Right renal cortex interstitium (tissue), 3 donors: ENCODE results near the gene INTS3. TPM values are rescaled to one million over a fixed set of nuclear protein-coding genes. Genes with fewer than 3 reads are reported as not detected.

Experiments
- DNase-seq, 3 donors: peaks; one replicate each; pipeline ENCODE4 v3.0.0-alpha.2; 2013; ENCODE audit warnings: low read depth in 3 of 3, low spot score in 2 of 3
- polyA plus RNA-seq, 3 donors: library from polyadenylated mRNA; unstranded; fragments of 120-200 nt; gene quantifications; one replicate each; pipeline ENCODE4 v1.2.1, GENCODE V29; 2013; ENCODE audit not compliant: insufficient read length in 3 of 3

Gene INTS3
- polyA plus RNA-seq, 3 donors, result 84.0 to 91.5 (median 85.5) TPM

DNA sequence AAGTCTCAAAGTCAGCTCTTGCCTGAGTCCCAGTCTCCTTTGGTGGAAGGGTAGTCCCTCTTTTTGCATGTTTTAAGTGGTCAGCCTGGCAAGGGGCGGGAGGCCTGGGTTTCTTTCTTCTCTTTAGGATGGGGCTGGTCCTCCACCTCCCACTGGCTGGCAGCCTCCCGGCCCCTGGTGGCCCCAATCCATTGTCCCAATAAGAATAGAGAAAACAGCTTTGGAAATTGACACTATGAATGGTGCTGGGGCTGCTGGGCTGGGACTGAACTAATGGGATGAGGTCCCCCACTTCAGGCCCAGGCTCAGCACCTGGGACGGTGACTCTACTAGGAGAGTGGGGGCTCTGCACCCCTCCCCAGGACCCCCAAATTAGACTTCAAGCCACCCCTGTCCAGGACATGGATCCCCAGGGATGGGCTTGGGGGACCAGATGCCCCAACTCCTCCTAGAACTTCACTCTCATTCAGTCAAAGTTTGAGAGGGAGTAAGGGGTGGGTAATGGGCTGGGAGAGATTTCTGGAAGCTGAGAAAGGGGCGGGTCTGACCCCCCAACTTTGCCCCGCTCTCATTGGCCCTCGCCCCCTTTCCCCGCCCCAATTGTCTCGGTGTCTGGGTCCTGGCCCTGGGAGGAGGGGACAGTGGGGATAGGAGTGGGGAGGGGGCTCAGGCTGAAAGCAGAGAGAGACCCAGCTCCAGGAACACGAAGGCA is 65.6 kb downstream of the INTS3 start:
- no peak for DNase-seq

DNA sequence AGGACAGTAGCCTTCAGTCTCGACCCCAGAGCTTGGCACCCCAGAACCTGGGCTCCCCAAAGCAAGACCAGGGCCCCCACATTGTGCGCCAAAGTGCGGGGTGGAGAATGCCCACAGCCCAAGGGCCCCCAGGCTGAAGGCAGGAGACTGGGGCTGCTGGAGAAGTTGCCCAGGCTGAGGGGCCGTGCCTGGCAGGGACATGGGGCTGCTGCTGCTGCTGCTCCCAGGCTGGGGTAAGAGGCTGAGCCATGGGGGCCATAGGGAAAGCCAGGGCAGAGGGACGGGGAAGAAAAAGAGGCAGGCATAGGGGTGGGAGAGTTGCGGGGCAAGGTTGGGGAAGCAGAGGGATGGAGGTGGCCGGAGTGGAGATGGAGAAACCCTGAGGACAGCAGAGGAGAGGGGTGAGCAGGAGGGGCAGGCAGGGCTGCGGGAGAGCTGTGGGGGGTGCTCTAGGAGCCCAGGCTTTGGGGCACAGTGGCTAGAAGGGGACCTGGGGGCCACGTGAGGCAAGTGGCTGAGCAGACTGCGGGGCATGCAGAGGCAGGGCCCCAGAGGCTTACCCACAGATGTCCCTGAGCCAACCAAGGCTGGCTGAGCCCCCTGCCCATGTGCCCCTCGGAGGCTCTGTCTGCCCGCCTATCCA is 66.2 kb downstream of the INTS3 start:
- DNase-seq, result no peak

DNA sequence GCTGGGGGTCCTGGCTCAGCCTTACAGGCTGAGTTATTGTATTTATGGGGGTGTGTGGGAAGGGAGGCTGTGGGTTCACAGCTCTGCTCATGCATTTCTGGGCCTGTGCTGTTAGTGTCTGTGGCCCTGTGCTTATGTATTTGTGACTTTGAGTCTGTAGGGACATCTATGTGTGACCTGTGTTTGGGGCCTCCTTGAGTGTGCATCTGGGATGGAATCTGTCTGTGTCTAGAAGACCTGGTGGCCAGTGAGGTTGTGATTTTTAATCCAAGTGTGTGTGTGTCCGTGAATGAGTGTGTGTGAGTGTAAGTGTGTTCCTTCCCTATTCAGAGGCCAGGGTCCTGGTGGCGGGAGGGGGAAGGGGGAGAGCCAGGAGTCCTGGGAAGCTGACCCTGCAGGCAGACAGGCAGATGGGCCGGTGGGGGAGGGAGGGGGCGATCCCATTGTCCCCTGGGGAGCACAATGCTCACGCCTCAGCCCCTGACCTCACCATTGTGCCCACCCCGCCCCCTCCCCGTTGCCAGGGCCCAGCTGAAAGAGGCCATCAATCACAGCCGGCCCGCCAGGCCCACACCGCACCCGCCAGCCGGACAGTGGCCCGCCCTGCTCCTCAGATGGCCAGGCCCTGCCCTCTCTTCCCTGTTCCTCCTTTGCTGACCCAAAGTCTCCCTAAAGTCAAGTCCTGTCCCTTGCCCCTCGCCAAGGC is 66.9 kb downstream of the INTS3 start:
- no peak for DNase-seq

DNA sequence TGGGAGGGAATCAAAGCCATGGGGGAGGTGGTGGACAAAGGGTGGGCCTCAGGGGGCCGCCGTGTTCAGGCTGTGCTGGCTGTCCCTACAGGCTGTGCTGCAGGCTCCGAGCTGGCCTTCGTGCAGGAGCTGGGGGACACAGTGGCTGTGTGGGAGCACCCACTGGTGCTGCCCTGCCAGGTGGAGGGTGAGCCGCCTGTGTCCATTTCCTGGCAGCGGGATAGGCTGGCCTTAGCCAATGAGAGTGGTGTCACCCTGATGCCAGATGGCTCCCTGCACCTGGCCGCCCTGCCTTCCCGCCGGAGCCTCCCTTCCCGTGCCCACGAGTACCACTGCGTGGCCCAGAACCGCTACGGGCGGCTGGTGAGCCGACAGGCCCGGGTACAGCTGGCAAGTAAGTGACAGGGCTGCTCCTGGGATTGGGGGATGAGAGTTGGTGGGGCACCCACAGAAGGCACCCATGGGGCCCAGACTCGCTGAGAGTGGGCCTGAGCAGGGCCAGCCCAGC is 67.5 kb downstream of the INTS3 start:
- DNase-seq, result no peak

DNA sequence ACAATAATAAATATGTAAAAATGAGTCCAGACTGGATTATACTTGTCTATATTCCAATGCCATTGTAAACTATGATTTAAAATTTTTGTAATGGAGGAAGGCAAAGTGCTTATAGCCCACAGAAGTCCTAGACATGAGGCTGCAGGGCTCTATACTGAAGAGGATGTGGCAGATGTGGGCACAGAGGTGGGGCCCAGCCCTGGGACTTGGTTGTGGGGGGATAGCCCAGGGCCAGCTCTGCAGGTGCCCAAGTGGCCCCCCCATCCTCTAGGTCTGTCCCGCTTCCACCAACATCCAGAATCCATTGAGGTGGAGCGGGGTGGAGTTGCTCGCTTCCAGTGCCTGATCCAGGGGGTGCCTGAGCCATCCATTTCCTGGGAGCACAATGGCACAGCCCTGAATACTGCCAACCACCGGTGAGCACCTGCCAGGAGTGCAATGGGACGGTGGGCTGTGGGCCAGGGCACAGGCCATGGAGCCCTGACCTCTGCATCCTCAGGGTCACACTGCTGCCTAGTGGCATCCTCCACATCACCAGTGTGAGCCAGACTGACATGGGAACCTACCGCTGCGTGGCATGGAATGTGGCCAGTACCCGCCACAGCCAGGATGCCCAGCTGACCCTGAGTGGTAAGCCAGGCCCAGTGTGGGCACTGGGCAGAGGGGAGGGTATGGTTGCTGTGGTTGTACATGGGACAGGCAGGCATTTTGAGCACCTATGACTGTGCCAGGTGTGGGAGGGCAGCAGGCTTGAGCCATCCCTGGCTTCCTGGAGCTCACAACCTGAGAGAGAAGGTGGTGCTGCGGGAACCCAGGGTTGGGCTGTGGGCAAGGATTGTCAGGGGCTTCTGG is 68.3 kb downstream of the INTS3 start:
- no peak for DNase-seq

DNA sequence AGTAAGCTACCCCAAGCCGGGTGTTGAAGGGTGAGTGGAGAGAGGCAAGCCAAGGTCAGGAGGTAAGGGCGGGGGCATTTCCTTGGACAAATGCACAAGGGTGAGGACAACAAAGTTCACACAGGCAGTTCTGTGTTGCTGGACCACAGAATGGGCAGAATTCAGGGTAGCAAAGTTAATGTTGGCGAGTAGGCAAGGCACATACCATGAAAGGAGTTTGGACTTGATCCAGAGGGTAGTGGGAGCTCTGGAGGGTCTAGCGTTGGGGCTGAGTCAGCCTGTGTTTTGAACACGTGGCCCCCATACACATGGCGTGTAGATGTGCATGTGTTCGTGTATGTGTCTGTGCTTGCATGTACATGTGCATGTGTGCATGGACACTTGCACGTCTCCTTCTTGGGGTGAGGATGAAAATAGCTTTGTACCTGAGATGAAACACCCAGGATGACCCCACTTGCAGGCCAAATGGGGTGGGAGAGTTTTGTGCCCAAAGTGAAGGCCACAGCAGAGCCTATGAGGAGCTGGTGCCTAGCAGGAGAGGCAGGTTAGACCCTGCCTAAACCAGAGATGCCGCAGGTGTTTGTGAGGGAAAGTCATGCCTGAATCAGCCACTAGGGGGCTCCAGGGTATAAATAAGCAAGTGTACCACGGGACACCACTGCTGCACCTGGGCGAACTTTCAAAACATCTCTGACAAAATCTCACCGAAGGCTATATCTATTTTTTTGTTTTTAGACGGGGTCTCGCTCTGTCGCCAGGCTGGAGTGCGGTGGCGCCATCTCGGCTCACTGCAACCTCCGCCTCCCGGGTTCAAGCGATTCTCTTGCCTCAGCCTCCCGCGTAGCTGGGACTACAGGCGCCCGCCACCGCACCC is 69.2 kb downstream of the INTS3 start:
- DNase-seq, result no peak

DNA sequence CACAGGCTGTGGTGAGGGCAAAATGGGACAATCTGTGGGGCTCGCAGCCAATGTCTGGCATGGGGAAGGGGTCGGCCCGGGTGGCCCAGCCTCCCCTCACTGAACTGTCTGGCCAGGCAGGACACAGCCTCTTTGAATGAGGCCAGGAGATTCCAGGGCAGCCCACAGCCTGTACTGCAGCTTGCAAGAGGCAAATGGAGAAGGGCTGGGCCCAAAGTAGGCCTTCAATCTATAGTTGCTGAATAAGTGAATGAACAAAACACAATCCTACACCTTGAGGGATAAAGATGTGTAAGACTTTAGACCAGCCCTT is 70.6 kb downstream of the INTS3 start:
- no peak for DNase-seq

DNA sequence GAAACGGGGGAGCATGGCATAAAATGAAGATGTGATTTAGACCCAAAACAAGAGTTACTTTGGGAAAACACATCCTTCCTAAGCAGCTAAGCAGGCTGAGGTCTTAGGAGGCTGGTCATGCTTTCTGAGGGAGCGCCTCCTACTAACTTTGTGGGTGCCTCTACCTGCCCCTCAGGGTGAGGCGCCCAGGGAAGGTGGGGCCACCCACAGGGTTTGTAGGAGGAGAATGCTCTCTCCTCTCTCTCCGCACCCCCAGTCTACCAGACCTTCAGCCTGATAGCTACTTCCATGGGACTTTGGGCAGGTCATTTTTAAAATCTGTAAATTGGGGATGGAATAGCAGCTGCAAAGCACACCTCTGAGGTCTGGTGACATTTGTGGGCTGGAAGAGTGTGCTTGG is 71.2 kb downstream of the INTS3 start:
- DNase-seq, result no peak

DNA sequence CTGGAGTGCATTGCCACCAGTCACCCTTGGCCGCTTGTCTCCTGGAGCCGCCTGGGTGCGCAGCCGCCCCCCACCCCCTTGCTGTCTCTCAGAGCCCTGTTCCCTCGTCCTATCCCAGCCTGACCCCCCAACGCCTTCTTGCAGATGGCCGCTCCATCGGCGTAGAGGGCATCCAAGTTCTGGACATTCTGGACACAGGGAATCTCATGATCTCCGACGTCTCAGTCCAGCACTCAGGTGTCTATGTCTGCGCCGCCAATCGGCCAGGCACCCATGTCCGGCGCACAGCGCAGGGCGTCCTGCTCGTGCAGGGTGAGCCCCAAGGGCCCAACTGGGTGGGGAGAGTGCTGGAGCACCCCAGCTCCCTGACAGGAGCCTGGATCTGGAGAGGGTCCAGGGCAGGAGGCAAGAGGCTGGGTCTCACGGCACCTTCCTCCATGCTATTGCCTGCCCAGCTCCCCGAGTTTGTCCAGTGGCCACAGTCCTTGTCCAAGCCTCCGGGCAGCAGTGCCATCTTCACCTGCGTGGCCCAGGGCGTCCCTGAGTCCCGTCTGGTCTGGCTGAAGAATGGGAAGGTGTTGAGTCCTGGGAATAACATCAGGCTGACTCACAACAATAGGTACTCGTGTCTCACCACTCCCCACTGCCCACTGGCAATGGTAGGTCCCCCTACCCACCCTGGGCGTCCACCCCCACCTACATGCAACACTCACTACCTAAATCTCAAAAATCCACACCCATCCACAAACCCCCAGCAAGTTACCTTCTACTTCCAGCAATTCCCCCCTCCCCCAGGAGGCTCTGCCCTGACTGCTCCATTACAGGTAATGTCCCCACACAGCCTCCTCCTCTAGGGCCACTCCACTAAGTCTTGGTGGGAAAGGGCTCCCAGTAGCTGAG is 72.0 kb downstream of the INTS3 start:
- no peak for DNase-seq

DNA sequence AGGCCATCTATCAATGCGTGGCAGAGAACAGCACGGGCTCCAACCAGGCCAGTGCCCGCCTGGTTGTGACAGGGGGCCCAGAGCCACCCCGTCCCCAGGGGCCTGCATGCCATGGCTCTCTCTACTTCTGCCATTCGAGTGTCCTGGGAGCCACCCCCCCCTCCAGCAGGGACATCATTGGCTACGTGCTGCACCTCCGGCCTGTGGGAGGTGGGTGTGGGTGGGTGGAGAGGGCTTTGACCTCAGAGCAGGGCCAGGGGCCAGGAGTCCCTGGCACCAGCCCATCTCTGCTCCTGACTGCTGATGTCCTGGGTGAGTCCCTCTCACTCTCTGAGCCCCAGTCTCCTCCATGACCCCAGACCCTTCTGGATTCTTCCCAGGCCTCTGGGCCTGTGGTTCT is 72.7 kb downstream of the INTS3 start:
- no peak for DNase-seq

DNA sequence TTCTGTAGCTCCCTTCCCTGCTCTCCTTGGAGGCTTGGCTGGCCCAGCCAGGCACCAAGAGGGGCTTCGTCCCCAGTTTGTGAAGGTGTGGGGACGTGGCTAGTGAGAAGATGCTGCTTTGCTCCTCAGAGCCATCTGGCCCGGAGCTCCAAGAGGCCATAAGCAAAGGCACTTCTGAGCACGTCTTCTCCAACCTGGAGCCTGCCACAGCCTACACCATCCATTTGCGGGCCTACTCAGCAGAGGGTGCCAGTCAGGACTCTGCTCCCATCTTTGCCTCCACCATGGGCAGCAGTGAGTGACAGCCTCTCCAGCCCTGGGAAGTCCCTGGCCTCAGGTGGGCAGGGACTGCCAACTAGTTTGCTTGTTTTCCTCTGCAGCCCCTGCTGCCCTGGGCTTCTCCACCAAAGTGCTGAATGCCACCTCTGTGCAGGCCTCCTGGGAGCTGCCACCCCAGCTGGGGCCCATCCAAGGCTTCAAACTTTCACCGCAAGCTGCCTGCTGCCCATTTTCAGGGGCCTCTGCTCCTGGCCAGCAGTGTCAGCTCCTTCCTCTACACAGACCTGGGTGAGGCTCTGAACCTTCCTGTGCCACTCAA is 73.3 kb downstream of the INTS3 start:
- no peak for DNase-seq

DNA sequence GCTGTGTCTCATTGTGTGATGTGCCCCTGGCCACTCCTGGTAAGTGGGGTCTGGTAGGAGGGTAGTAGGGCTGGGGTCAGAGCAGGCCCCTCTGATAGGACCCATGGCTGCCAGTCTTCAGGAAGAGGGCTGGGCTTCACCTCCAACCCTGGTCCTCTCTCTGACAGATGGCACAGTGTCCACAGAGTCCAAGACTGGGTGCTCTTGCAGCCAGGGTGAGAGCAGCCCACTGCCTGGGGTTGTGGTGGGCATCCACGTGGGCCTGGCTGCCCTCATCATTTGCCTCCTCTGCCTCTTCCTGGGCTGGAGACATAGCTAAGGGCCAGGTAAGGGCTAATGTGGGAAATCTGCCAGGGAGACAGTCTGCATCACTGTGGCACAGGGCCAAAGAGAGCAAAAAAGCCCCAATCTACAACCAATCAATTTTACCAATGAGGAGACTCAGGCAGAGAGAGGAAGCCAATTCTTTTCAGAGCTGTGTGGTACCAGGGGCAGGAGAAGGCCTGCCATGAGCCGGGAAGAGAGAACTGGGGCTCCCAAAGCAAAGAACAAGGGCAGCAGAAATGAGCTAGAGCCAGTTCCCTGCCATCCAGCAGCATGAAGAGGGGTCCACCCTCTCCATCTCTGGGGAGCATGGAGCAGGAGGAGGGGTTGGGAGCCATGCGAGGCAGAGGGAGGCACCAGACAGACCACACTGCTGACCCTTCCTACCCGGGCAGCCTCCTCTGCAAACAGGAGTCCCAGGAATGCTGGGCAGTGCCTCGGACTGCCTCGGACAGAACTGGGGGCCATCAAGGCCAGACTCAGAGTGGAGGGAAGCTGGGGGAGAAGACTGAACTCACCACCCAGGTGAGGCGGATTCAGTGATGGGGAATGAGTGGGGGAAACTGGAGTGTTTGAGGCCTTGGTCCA is 74.2 kb downstream of the INTS3 start:
- DNase-seq, result no peak

DNA sequence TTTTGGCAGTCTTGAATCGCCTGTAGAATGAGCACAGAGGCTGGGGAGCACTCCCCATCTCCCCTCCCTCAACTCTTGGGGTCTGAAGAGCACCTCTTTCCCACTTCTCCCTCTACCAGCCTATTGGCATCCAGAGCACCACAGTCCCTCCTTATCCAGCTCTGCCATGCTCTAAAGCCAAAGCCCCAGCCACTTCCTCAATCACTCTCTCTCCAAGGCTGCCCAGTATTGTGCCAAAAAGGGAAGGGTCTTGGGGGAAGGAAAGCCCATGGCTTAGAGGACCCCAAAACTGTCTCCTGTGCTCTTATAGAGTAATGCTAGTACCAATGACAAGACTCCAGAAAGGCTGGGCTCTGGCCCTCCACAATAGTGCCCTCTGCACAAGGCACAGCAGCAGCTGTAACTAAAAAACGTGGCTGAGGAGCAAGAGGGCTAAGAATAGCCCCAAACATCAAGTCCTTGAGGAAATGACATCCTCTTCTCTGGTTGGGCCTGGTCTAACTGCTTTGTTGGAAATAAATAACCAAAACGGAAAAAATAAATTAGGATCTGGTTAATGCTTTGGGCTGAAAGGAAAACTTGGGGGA is 75.7 kb downstream of the INTS3 start:
- no peak for DNase-seq

DNA sequence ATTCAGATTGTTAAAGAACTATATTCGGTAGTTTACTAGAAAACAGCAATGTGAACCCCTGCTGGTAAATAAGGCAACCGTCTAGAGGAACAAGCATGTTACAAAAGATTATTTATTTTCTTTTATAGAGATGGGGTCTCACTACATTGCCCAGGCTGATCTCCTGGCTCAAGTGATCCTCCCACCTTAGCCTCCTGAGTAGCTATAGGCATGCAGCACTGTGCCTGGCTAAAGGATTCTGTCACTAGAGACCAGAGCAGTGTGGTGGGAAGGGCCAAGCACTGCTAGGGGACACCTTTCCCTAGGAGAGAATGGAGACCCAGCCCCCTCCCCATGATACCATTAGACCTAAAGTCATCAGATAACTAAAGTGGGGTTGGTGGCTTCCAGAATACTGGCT is 76.3 kb downstream of the INTS3 start:
- no peak for DNase-seq

DNA sequence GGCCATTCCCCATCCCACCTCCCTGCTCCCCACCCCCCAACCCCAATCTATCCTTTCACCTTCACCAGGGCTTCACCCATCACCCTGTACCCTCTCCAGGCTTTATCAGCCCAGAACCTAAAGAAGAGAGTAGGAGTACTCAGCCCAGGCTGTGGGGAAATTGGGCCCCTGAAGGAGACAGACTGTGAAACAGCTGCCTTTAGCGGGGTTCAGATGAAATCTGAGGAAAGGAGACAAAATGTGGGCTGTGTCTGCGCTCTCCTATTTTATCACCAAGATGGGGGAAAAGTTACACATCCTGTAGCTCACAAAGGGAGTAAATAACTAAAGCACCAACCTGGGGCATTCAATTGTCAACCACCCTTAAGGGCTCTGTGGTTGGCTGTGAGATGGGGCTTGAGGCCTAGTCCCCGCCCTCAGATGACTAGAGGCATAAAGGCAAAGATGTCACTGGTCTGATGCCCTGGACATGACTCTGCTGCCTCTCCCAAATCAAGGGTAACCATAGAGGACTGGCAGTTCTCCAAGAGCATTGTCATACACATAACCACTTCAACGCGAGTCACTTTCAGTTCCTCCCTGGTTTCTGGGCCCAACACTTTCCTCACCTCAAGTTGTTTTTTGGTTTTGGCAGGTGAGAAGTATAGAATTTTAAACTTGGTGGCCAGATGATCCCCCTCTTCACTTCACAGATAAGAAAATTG is 77.3 kb downstream of the INTS3 start:
- DNase-seq, result no peak

DNA sequence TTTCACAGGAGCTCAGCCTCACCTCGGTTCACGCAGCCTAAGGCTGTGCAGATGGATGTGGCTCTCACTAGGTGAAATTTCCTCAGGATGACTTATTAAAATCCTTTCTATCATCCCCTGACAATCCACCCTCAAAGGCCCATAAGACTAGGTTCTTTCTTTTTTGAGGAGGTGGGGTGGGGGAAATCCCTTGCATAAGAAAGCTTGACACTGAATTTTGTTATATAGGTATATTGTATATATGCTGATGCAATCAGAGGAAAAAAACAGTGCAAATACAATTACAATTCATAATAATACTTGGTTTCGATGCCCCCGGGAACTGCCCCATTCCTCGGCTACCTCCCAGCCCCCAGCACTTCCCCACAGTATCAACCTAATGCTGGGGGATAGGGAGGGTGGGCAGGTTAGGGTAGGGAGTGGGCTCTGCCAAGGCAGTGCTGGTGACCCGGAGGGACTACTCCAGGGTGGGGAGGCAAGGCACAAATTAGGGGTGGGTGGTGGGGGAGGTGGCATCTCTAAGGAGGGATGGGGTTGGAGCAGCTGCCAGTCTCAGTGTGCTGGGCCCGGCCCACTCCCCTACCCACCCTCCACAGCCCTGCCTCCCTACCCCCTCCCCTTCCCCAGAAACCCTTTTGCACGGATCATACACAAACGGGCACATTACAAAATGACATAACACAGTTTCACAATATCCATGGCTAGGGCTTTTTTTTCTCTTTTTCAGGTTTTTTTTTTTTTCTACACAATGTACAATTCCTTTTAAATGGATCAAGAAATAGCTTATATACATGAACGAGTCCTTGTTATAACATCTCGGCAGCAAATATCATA is 78.3 kb downstream of the INTS3 start:
- no peak for DNase-seq
